GM12865 (cell line): ENCODE data around the gene PCSK9.

Experiments used
- DNase-seq: peaks from one replicate; pipeline ENCODE4 v3.0.0; 2010; ENCODE audit warnings: low read depth
- H3K4me3 ChIP-seq: 2 replicates; pipeline ENCODE4 v1.5.1; 2011; ENCODE audit warnings: mild to moderate bottlenecking, low read depth, low read length, control low read depth
- CTCF ChIP-seq: IDR thresholded peaks from 2 replicates; pipeline ENCODE4 v1.5.1; 2011; ENCODE audit warnings: low read length, control low read depth, low read depth, inconsistent platforms; ENCODE audit not compliant: insufficient read depth; ENCODE audit errors: missing control alignments

PCSK9 gene

DNA sequence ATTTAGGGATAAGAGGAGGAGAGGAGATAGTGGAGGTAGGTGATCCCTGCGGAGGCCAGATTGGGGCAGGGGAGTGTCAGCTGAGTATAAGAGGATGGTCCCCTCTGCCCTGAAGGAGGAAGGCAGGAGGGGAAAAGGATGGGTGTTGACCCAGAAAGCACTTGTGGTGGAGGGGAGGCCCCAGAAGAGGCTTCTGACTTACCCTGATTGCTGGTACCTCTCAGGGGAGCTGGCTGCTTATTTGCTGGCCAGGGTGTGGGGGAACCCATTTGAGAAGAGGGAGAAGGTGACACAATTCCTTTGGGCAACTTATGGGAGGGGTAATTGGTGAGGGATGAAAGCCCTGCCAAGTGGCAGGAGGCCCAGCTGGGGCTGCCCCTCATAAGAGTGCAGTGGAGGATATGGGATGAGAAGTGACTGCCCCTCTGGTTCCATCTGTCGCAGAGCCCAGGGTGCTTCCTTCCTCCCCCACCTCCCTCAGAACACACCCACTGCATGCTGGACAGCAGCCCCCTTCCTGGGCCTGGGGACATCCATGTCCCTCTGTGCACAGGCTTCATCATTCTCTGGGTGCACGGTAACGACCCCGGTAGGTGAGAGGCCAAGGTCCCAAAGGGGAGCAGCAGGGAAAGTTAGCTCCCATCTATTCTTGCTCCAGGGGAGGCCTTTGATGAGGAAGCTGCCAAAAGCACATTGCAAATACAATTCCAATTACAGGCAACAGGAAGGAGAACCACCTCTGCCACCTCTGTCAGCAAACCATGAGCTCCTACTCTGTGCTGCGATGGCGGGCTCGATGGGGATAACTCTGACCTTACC is 1.4 kb upstream of the PCSK9 start:
- DNase-seq: no peak
- no peak for TF ChIP-seq CTCF
- H3K4me3 ChIP-seq: no peak overlapping the region

GRCh38 chr1:55038552-55038838 is 853 bp upstream of the PCSK9 start:
- no peak for TF ChIP-seq CTCF
- no peak for DNase-seq

DNA sequence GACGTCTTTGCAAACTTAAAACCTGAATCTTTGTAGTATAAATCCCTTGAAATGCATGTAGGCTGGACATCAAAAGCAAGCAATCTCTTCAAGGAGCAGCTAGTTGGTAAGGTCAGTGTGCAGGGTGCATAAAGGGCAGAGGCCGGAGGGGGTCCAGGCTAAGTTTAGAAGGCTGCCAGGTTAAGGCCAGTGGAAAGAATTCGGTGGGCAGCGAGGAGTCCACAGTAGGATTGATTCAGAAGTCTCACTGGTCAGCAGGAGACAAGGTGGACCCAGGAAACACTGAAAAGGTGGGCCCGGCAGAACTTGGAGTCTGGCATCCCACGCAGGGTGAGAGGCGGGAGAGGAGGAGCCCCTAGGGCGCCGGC is 390 bp upstream of the PCSK9 start:
- H3K4me3 ChIP-seq: no peak overlapping the region
- TF ChIP-seq CTCF: no peak

More at GRCh38 chr1:55038552-55038838, 853 bp upstream of the PCSK9 start:
- no peak overlapping the region for H3K4me3 ChIP-seq

GRCh38 chr1:55040083-55040932 is 960 bp downstream of the PCSK9 start:
- no peak for TF ChIP-seq CTCF
- no peak overlapping the region for H3K4me3 ChIP-seq
- no peak for DNase-seq

More for the DNA sequence above, 390 bp upstream of the PCSK9 start:
- DNase-seq: no peak

- DNase-seq: no peak
- TF ChIP-seq CTCF: no peak
Observed at GRCh38 chr1:55040933-55041494, 1.7 kb downstream of the PCSK9 start.

DNA sequence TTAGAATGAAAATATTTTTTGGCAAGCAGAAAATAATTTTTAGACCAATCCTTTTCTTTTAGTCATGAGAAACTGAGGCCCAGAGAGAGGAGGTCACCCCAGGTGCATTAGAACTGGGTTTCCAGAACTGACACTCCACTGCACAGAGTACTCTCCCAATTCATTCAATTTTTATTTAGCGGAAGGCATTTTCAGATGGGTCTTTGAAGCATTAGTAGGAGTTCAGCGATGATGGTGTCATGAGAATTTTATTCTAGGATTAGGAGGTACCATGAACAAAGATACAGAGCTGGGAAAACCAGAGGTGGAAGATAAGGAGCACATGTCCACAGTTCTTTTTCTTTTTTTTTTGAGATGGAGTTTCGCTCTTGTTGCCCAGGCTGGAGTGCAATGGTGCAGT is 2.3 kb downstream of the PCSK9 start:
- DNase-seq: no peak
- no peak overlapping the region for H3K4me3 ChIP-seq
- no peak for TF ChIP-seq CTCF

More at GRCh38 chr1:55040933-55041494, 1.7 kb downstream of the PCSK9 start:
- no peak overlapping the region for H3K4me3 ChIP-seq
